Measurements from ENCODE around the gene COBLL1.
"Not testable (repeated sequence)": the region's sequence is repeated elsewhere in the genome, so short reads cannot be mapped to it uniquely, and the experiment has no call there.

The COBLL1 gene

GRCh38 chr2:164859906-164860693 lies 18.5 kb upstream of the COBLL1 start:
- DNase-seq, result not testable (repeated sequence)

GRCh38 chr2:164859251-164859818 lies 17.7 kb upstream of the COBLL1 start:
- no peak for DNase-seq

GRCh38 chr2:164852086-164852485 lies 10.5 kb upstream of the COBLL1 start:
- DNase-seq, result no peak

- no peak for DNase-seq
Measured at GRCh38 chr2:164850235-164850634, 8.6 kb upstream of the COBLL1 start.

- no peak for DNase-seq
Measured at GRCh38 chr2:164849506-164849905, 7.9 kb upstream of the COBLL1 start.

GRCh38 chr2:164847981-164848741 lies 6.5 kb upstream of the COBLL1 start:
- no peak for DNase-seq

- no peak for DNase-seq
Measured at GRCh38 chr2:164847291-164847690, 5.7 kb upstream of the COBLL1 start.

- DNase-seq, result no peak
Measured at GRCh38 chr2:164846276-164846675, 4.7 kb upstream of the COBLL1 start.

GRCh38 chr2:164843346-164843911 lies 1.8 kb upstream of the COBLL1 start:
- DNase-seq, result no peak

GRCh38 chr2:164842624-164842966 lies 972 bp upstream of the COBLL1 start:
- DNase-seq, result no peak

- no peak for DNase-seq
Measured at GRCh38 chr2:164840930-164841718, 499 bp downstream of the COBLL1 start.

GRCh38 chr2:164840458-164840929 lies 1.1 kb downstream of the COBLL1 start:
- no peak for DNase-seq

GRCh38 chr2:164839914-164840457 lies 1.6 kb downstream of the COBLL1 start:
- DNase-seq, result no peak

GRCh38 chr2:164837807-164838206 lies 3.8 kb downstream of the COBLL1 start:
- no peak for DNase-seq

GRCh38 chr2:164836907-164837306 lies 4.7 kb downstream of the COBLL1 start:
- no peak for DNase-seq

- DNase-seq, result no peak
Measured at GRCh38 chr2:164835302-164835701, 6.3 kb downstream of the COBLL1 start.

GRCh38 chr2:164831887-164832286 lies 9.7 kb downstream of the COBLL1 start:
- no peak for DNase-seq

GRCh38 chr2:164831180-164831579 lies 10.4 kb downstream of the COBLL1 start:
- DNase-seq, result no peak

- no peak for DNase-seq
Measured at GRCh38 chr2:164826293-164827243, 15.1 kb downstream of the COBLL1 start.

- DNase-seq, result no peak
Measured at GRCh38 chr2:164824872-164825271, 16.8 kb downstream of the COBLL1 start.

- DNase-seq, result no peak
Measured at GRCh38 chr2:164823126-164823525, 18.5 kb downstream of the COBLL1 start.

Data from activated CD4-positive, alpha-beta T cell treated with anti-CD3 and anti-CD28 coated beads, Interleukin-2, amount 50 U/mL, for 1 hour (primary cell).